ENCODE results near the gene AIFM3.

AIFM3 gene

GRCh38 chr22:21016644-21017420 is 49.8 kb downstream of the AIFM3 start:
- no peak for ATAC-seq
- TF ChIP-seq TCF4 (CRISPR knock-in tag; IDR thresholded peaks at IDR 0.05; ENCODE audit: borderline replicate concordance) (no peak), RARB (CRISPR knock-in tag; IDR thresholded peaks at IDR 0.05) (no peak), ISL1 (CRISPR knock-in tag; IDR thresholded peaks at IDR 0.05) (no peak), ZC3H10 (CRISPR knock-in tag; IDR thresholded peaks at IDR 0.05) (no peak), PPARA (CRISPR knock-in tag; IDR thresholded peaks at IDR 0.05; ENCODE audit: borderline replicate concordance) (no peak), ZNF70 (CRISPR knock-in tag; IDR thresholded peaks at IDR 0.05) (no peak), POU6F1 (CRISPR knock-in tag; IDR thresholded peaks at IDR 0.05; ENCODE audit: borderline replicate concordance, low read depth) (no peak)

GRCh38 chr22:21018314-21018713 is 51.3 kb downstream of the AIFM3 start:
- TF ChIP-seq ISL1 (CRISPR knock-in tag; IDR thresholded peaks at IDR 0.05) (no peak), ZNF70 (CRISPR knock-in tag; IDR thresholded peaks at IDR 0.05) (peak; percentile 94)

GRCh38 chr22:21020802-21021429 is 53.9 kb downstream of the AIFM3 start:
- TF ChIP-seq TOX (CRISPR knock-in tag; IDR thresholded peaks at IDR 0.05; ENCODE audit: borderline replicate concordance) (no peak), ISL1 (CRISPR knock-in tag; IDR thresholded peaks at IDR 0.05) (no peak), ZFP3 (CRISPR knock-in tag; IDR thresholded peaks at IDR 0.05) (no peak), GLIS3 (CRISPR knock-in tag; IDR thresholded peaks at IDR 0.05) (no peak)
- ATAC-seq, result peak; percentile 76

More at GRCh38 chr22:21018314-21018713, 51.3 kb downstream of the AIFM3 start:
- no peak for ATAC-seq

- no peak for ATAC-seq
- TF ChIP-seq SNAI2 (CRISPR knock-in tag; IDR thresholded peaks at IDR 0.05), result no peak
- no peak for TF ChIP-seq POU6F1 (CRISPR knock-in tag; IDR thresholded peaks at IDR 0.05; ENCODE audit: borderline replicate concordance, low read depth)
- no peak for TF ChIP-seq TSHZ2 (CRISPR knock-in tag; IDR thresholded peaks at IDR 0.05)
- TF ChIP-seq TCF4 (CRISPR knock-in tag; IDR thresholded peaks at IDR 0.05; ENCODE audit: borderline replicate concordance), result no peak
- TF ChIP-seq PPARA (CRISPR knock-in tag; IDR thresholded peaks at IDR 0.05; ENCODE audit: borderline replicate concordance), result no peak
- no peak for TF ChIP-seq BACH2 (CRISPR knock-in tag; IDR thresholded peaks at IDR 0.05; ENCODE audit: borderline replicate concordance)
- no peak for TF ChIP-seq ESRRG (CRISPR knock-in tag; IDR thresholded peaks at IDR 0.05)
- TF ChIP-seq TOX (CRISPR knock-in tag; IDR thresholded peaks at IDR 0.05; ENCODE audit: borderline replicate concordance), result no peak
- TF ChIP-seq GLIS3 (CRISPR knock-in tag; IDR thresholded peaks at IDR 0.05), result no peak
- no peak for TF ChIP-seq ZNF70 (CRISPR knock-in tag; IDR thresholded peaks at IDR 0.05)
- TF ChIP-seq PATZ1 (CRISPR knock-in tag; IDR thresholded peaks at IDR 0.05; ENCODE audit: borderline replicate concordance), result no peak
- TF ChIP-seq ZFP30 (CRISPR knock-in tag; IDR thresholded peaks at IDR 0.05), result no peak
- no peak for TF ChIP-seq OSR1 (CRISPR knock-in tag; IDR thresholded peaks at IDR 0.05)
- TF ChIP-seq CREB5 (CRISPR knock-in tag; IDR thresholded peaks at IDR 0.05; ENCODE audit: low read depth), result no peak
- no peak for TF ChIP-seq ARNTL (CRISPR knock-in tag; IDR thresholded peaks at IDR 0.05; ENCODE audit: borderline replicate concordance, low read depth)
- no peak for TF ChIP-seq ISL1 (CRISPR knock-in tag; IDR thresholded peaks at IDR 0.05)
- TF ChIP-seq ZNF565 (CRISPR knock-in tag; conservative IDR thresholded peaks at IDR 0.05; ENCODE audit: low read depth), result no peak
Observed at GRCh38 chr22:21022507-21022906, 55.5 kb downstream of the AIFM3 start.

Measured in SK-N-SH treated with all-trans-retinoic acid at 6 μM for 48 hours (cell line).